GM12875 (cell line): Measurements from ENCODE around the gene FBXL14.

Source experiments
- H3K4me3 ChIP-seq: one replicate; pipeline ENCODE4 v1.5.1; 2011; ENCODE audit warnings: low read depth, low read length, control low read depth
- TF ChIP-seq, protein P1 (sequence below): IDR thresholded peaks from 2 replicates; pipeline ENCODE4 v1.5.1; 2011; ENCODE audit warnings: low read depth, mild to moderate bottlenecking, control low read depth, inconsistent platforms, low read length, moderate library complexity, borderline replicate concordance; ENCODE audit not compliant: insufficient read depth

FBXL14 gene

DNA sequence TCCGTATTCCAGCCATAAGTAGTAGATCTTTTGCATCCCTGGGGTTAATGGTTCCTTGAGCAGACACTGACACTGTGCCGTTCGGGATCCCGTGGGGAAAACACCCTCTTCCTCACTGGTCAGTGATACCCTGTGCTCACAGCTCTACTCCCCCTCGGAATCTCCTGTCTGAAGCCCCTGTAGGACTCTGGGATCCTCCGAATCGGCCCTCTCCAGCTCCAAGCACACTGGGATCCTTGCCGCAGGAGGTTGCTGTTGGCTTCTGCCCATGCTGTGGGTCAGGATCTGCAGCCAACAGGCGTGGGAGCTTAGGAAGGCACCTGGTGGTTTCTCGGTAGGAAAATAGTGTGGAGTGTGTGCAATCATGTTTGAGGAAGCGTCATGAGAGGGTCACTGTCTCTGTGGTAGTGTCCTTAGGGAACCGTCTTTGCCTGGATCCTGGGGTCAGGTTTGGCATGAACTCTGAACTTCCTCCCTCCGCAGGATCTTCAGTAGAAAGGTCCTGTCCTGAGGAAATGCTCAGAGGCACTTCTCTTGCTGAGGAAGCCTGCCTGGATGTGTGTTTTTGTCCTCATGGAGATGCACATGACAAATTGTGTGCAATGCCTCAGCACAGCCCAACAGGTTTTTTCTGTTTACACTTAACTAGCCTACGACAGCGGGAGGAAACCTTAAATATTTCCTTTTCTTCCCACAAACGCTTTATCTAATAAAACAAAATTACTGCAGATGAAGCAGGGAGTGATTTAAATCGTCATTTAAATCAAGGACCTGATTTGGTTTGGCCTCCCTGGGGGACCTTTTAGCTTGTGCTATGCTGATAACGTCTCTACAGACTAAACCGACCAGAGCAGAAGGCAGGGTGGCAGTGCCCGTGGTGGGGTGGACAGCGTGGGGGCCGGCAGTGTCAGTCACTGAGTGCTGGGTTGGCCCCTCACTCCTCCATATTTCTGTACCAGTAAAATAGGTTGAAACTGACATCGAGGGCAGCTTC is 18.7 kb downstream of the FBXL14 start:
- TF ChIP-seq, protein P1, sequence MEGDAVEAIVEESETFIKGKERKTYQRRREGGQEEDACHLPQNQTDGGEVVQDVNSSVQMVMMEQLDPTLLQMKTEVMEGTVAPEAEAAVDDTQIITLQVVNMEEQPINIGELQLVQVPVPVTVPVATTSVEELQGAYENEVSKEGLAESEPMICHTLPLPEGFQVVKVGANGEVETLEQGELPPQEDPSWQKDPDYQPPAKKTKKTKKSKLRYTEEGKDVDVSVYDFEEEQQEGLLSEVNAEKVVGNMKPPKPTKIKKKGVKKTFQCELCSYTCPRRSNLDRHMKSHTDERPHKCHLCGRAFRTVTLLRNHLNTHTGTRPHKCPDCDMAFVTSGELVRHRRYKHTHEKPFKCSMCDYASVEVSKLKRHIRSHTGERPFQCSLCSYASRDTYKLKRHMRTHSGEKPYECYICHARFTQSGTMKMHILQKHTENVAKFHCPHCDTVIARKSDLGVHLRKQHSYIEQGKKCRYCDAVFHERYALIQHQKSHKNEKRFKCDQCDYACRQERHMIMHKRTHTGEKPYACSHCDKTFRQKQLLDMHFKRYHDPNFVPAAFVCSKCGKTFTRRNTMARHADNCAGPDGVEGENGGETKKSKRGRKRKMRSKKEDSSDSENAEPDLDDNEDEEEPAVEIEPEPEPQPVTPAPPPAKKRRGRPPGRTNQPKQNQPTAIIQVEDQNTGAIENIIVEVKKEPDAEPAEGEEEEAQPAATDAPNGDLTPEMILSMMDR = no peak
- H3K4me3 ChIP-seq = no peak overlapping the region

DNA sequence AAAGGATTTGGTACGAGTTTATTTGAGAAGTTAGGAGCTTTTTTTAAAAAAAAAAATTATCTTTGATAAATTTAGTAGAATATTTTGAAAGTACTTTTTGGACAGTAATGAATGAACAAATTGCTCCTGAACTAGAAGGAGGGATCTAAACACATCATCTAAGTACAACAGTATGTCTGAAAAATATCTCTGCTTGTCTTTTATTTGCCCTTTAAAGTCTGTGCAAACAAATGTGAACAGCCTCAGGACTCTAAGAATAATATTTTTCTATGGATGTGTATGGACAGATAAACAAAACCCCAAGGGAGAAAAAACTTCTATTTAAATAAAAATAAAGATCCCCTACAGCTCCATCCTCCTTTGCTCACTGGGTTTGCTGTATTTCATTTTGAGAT is 19.5 kb downstream of the FBXL14 start:
- TF ChIP-seq, protein P1 = no peak
- no peak overlapping the region for H3K4me3 ChIP-seq

DNA sequence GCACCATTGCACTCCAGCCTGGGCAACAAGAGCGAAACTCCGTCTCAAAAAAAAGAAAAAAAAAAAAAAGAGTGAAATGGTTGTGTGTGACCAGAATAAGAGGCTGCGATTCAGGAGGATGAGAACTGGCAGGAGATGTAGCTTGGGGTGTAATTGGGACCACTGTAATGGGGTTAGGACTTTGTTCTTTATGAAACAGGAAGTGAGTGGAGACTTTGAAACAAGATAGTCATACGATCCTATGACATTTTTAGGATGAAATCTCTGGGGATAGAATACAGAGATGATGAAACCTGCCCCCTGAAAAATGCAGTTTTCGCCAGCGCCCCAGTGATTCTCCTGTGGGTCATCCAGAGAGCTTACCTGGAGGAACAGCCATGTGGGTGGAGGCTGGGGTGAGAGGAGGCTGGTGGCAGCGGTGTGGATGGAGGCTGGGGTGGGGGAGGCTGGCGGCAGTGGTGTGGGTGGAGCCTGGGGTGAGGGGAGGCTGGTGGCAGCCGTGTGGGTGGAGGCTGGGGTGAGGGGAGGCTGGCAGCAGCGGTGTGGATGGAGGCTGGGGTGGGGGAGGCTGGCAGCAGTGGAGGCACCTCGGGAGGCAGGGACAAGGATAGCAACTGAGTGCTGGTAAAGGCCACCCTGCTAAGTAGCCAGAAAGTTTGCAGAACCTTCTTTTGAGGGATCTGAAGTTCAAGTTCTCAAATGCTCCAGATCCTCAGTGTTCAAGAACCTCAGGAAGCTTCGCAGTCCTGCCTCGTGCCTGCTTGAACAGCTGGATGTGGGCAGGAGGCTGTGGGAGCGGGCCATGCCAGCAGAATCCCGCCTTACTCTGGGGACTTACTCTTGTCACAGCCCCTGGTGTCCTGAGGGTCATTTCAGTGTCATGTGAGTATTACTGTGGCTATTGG is 20.2 kb downstream of the FBXL14 start:
- no peak overlapping the region for H3K4me3 ChIP-seq

GRCh38 chr12:1572731-1573130 is 21.6 kb downstream of the FBXL14 start:
- TF ChIP-seq, protein P1 = no peak

More for the DNA sequence above, 20.2 kb downstream of the FBXL14 start:
- TF ChIP-seq, protein P1 = no peak

GRCh38 chr12:1567852-1568251 is 26.5 kb downstream of the FBXL14 start:
- TF ChIP-seq, protein P1 = no peak
- H3K4me3 ChIP-seq = no peak overlapping the region

More at GRCh38 chr12:1572731-1573130, 21.6 kb downstream of the FBXL14 start:
- H3K4me3 ChIP-seq = no peak overlapping the region

- TF ChIP-seq, protein P1 = no peak
- no peak overlapping the region for H3K4me3 ChIP-seq
Measured at GRCh38 chr12:1566449-1567135, 27.8 kb downstream of the FBXL14 start.
